ENCODE data around the gene CCDC69. TPM values are rescaled to one million over a fixed set of nuclear protein-coding genes. Genes with fewer than 3 reads are reported as not detected.

CCDC69 gene
- total and polyA plus RNA-seq, 10 of the 15 experiments (the other 5 are each of a cell fraction or from before 2014, with no cell fraction given) = 13.5 to 106 (median 70.1) TPM

- TF ChIP-seq REST (IDR thresholded peaks at IDR 0.05; ENCODE audit: low read depth, low read length) (no peak), STAT1 (conservative IDR thresholded peaks at IDR 0.05) (no peak), MTA2 (IDR thresholded peaks at IDR 0.05; ENCODE audit: low read depth) (no peak), USF2 (IDR thresholded peaks at IDR 0.05; ENCODE audit: borderline replicate concordance, low read depth, low read length) (no peak), CREM (IDR thresholded peaks at IDR 0.05; ENCODE audit: low read depth) (no peak), ZZZ3 (IDR thresholded peaks at IDR 0.05; ENCODE audit: control insufficient read depth, insufficient read length, low read depth) (no peak), ZNF217 (IDR thresholded peaks at IDR 0.05) (no peak), TCF3 (IDR thresholded peaks at IDR 0.05; ENCODE audit: borderline replicate concordance, insufficient read depth, low read depth, low read length) (no peak), NR2C2 (IDR thresholded peaks at IDR 0.05; ENCODE audit: borderline replicate concordance, control insufficient read depth, insufficient read length, low read depth) (no peak), IKZF1 (conservative IDR thresholded peaks at IDR 0.05) (no peak), POLR2AphosphoS5 (IDR thresholded peaks at IDR 0.05; ENCODE audit: low read length) (no peak)
- H2AFZ ChIP-seq (ENCODE audit: control insufficient read depth, low read depth, low read length) = no peak overlapping the region
- no peak for DNase-seq (ENCODE audit: low read depth, low spot score)
- WGBS (ENCODE audit: insufficient coverage, insufficient replicate concordance, low lambda C conversion rate, missing lambda C conversion rate) = 98% methylated on average over 8 of the region's 8 CpGs
- H3K4me3 ChIP-seq = no peak overlapping the region
- no peak overlapping the region for H3K27ac ChIP-seq (ENCODE audit: control insufficient read depth, insufficient read depth)
- no peaks in the 10 kb centered on the region for H3K9me3 ChIP-seq (replicated peaks; ENCODE audit: control insufficient read depth, insufficient read depth, low read length)
- H3K27me3 ChIP-seq (replicated peaks in 1 of 2; ENCODE audit: control insufficient read depth in 2 of 2, insufficient read depth in 2 of 2, low read length in 1 of 2) = no peaks in the 10 kb centered on the region
- ChIA-PET CTCF (interaction anchor here (1.0 to 1.7 kb wide), 2 partner anchors 16 to 18 kb away, joined by 3 to 4 read pairs; no protein-coding TSS in a partner anchor), RAD21 (ENCODE audit: unreplicated experiment) (interaction anchor here (1.5 kb wide), 1 partner anchor 18 kb away, joined by 4 read pairs; no protein-coding TSS in a partner anchor), POLR2A (no interaction called here), SMC1A (ENCODE audit: uncharacterized antibody, unreplicated experiment) (interaction anchor here (0.8 to 2.2 kb wide), 4 partner anchors 9 to 68 kb away, joined by 4 to 9 read pairs (median 4); no protein-coding TSS in a partner anchor)
- H4K20me1 ChIP-seq (ENCODE audit: control insufficient read depth, insufficient read depth) = no peaks in the 10 kb centered on the region
- no peak overlapping the region for H3K9ac ChIP-seq (ENCODE audit: control insufficient read depth, insufficient read depth, low read length)
- H3K4me1 ChIP-seq (ENCODE audit: control insufficient read depth, insufficient read depth, low read length) = no peaks in the 10 kb centered on the region
- peaks cover 25 to 26% of the 10 kb centered on the region in 2 experiments for H3K36me3 ChIP-seq (ENCODE audit: control insufficient read depth in 2 of 2, insufficient read depth in 2 of 2, low read length in 1 of 2)
- ATAC-seq = no peak
- BruUV-seq (replicated peaks) = no TSS peak
- no peak for FAIRE-seq
- H3K4me2 ChIP-seq (ENCODE audit: control insufficient read depth, insufficient read depth) = no peak overlapping the region
- in situ Hi-C loops (cut with MboI) (no loop called here), intact Hi-C loops (cut with micrococcal nuclease; ENCODE audit: unreplicated experiment) (no loop called here)
- H3K79me2 ChIP-seq (ENCODE audit: control insufficient read depth, insufficient read depth, low read length) = no peaks in the 10 kb centered on the region
Observed at GRCh38 chr5:151182976-151183375, 40.9 kb downstream of the CCDC69 start.

Measured in GM12878 (cell line).